Measurements from ENCODE around the gene GOLGA5.
A peak's percentile ranks its signal among the peaks of the same experiment; 100 is the strongest.
"Not testable (repeated sequence)": the region's sequence is repeated elsewhere in the genome, so short reads cannot be mapped to it uniquely, and the experiment has no call there.

Gene GOLGA5

GRCh38 chr14:92768795-92769194 lies 25.3 kb upstream of the GOLGA5 start:
- Histone ChIP-seq H2AFZ (ENCODE audit: low read depth, low read length) (no peak overlapping the region), H3K4me1 (ENCODE audit: insufficient read depth, low read length) (no peaks in the 10 kb centered on the region), H3K9me3 (ENCODE audit: insufficient read depth, low read length, severe bottlenecking) (no peaks in the 10 kb centered on the region), H3K36me3 (ENCODE audit: insufficient read depth, low read length) (no peaks in the 10 kb centered on the region), H3K4me2 (ENCODE audit: insufficient read depth, low read length) (no peak overlapping the region), H3K27ac (ENCODE audit: low read length) (no peak overlapping the region), H4K20me1 (ENCODE audit: insufficient read depth, low read length) (no peaks in the 10 kb centered on the region), H3K79me2 (ENCODE audit: insufficient read depth, low read length) (no peaks in the 10 kb centered on the region), H3K9ac (ENCODE audit: low read depth, low read length) (no peak overlapping the region), H3K4me3 (ENCODE audit: low read depth in 1 of 2, low read length in 2 of 2) (no peak overlapping the region), H3K27me3 (ENCODE audit: insufficient read depth, low read length, poor library complexity) (no peaks in the 10 kb centered on the region)
- DNase-seq (no peak), ATAC-seq (ENCODE audit: insufficient read depth, low read depth) (no peak)
- TF ChIP-seq CTCF (IDR thresholded peaks at IDR 0.05; ENCODE audit: borderline replicate concordance, extremely low read depth, low read length, poor library complexity, severe bottlenecking) (no peak), EZH2 (IDR thresholded peaks at IDR 0.05; ENCODE audit: borderline replicate concordance, low read depth, low read length, severe bottlenecking) (no peak)

- H3K27me3 ChIP-seq (ENCODE audit: insufficient read depth, low read length, poor library complexity): no peaks in the 10 kb centered on the region
- H4K20me1 ChIP-seq (ENCODE audit: insufficient read depth, low read length): no peaks in the 10 kb centered on the region
- H3K4me1 ChIP-seq (ENCODE audit: insufficient read depth, low read length): no peaks in the 10 kb centered on the region
- H3K9me3 ChIP-seq (ENCODE audit: insufficient read depth, low read length, severe bottlenecking): no peaks in the 10 kb centered on the region
- no peak overlapping the region for H3K4me3 ChIP-seq (ENCODE audit: low read depth in 1 of 2, low read length in 2 of 2)
- DNase-seq: no peak
- no peaks in the 10 kb centered on the region for H3K36me3 ChIP-seq (ENCODE audit: insufficient read depth, low read length)
- no peak overlapping the region for H3K9ac ChIP-seq (ENCODE audit: low read depth, low read length)
- ATAC-seq (ENCODE audit: insufficient read depth, low read depth): no peak
- H2AFZ ChIP-seq (ENCODE audit: low read depth, low read length): no peak overlapping the region
- no peak overlapping the region for H3K27ac ChIP-seq (ENCODE audit: low read length)
- TF ChIP-seq EZH2 (IDR thresholded peaks at IDR 0.05; ENCODE audit: borderline replicate concordance, low read depth, low read length, severe bottlenecking): no peak
- TF ChIP-seq CTCF (IDR thresholded peaks at IDR 0.05; ENCODE audit: borderline replicate concordance, extremely low read depth, low read length, poor library complexity, severe bottlenecking): no peak
- H3K79me2 ChIP-seq (ENCODE audit: insufficient read depth, low read length): no peaks in the 10 kb centered on the region
- no peak overlapping the region for H3K4me2 ChIP-seq (ENCODE audit: insufficient read depth, low read length)
Observed at GRCh38 chr14:92770484-92770883, 23.6 kb upstream of the GOLGA5 start.

- H2AFZ ChIP-seq (ENCODE audit: low read depth, low read length): no peak overlapping the region
- H3K4me3 ChIP-seq (ENCODE audit: low read depth in 1 of 2, low read length in 2 of 2): no peak overlapping the region
- no peaks in the 10 kb centered on the region for H3K4me1 ChIP-seq (ENCODE audit: insufficient read depth, low read length)
- no peaks in the 10 kb centered on the region for H3K36me3 ChIP-seq (ENCODE audit: insufficient read depth, low read length)
- ATAC-seq (ENCODE audit: insufficient read depth, low read depth) (no peak), DNase-seq (no peak)
- H3K9ac ChIP-seq (ENCODE audit: low read depth, low read length): no peak overlapping the region
- H3K9me3 ChIP-seq (ENCODE audit: insufficient read depth, low read length, severe bottlenecking): no peaks in the 10 kb centered on the region
- TF ChIP-seq CTCF (IDR thresholded peaks at IDR 0.05; ENCODE audit: borderline replicate concordance, extremely low read depth, low read length, poor library complexity, severe bottlenecking) (no peak), EZH2 (IDR thresholded peaks at IDR 0.05; ENCODE audit: borderline replicate concordance, low read depth, low read length, severe bottlenecking) (no peak)
- no peaks in the 10 kb centered on the region for H3K79me2 ChIP-seq (ENCODE audit: insufficient read depth, low read length)
- H3K27me3 ChIP-seq (ENCODE audit: insufficient read depth, low read length, poor library complexity): no peaks in the 10 kb centered on the region
- no peaks in the 10 kb centered on the region for H4K20me1 ChIP-seq (ENCODE audit: insufficient read depth, low read length)
- H3K4me2 ChIP-seq (ENCODE audit: insufficient read depth, low read length): no peak overlapping the region
- no peak overlapping the region for H3K27ac ChIP-seq (ENCODE audit: low read length)
Observed at GRCh38 chr14:92774572-92774971, 19.5 kb upstream of the GOLGA5 start.

GRCh38 chr14:92775292-92775691 lies 18.8 kb upstream of the GOLGA5 start:
- DNase-seq; H3K4me3 ChIP-seq (ENCODE audit: low read depth in 1 of 2, low read length in 2 of 2); H3K4me1 ChIP-seq (ENCODE audit: insufficient read depth, low read length); H2AFZ ChIP-seq (ENCODE audit: low read depth, low read length); H3K27ac ChIP-seq (ENCODE audit: low read length); ATAC-seq (ENCODE audit: insufficient read depth, low read depth); H3K4me2 ChIP-seq (ENCODE audit: insufficient read depth, low read length); H3K9me3 ChIP-seq (ENCODE audit: insufficient read depth, low read length, severe bottlenecking); H3K79me2 ChIP-seq (ENCODE audit: insufficient read depth, low read length); H3K9ac ChIP-seq (ENCODE audit: low read depth, low read length); H4K20me1 ChIP-seq (ENCODE audit: insufficient read depth, low read length); H3K27me3 ChIP-seq (ENCODE audit: insufficient read depth, low read length, poor library complexity); H3K36me3 ChIP-seq (ENCODE audit: insufficient read depth, low read length): not testable (repeated sequence)

GRCh38 chr14:92778868-92779565 lies 15.1 kb upstream of the GOLGA5 start:
- H3K27me3 ChIP-seq (ENCODE audit: insufficient read depth, low read length, poor library complexity); H3K9me3 ChIP-seq (ENCODE audit: insufficient read depth, low read length, severe bottlenecking); H4K20me1 ChIP-seq (ENCODE audit: insufficient read depth, low read length); H3K36me3 ChIP-seq (ENCODE audit: insufficient read depth, low read length); DNase-seq; H2AFZ ChIP-seq (ENCODE audit: low read depth, low read length); H3K4me1 ChIP-seq (ENCODE audit: insufficient read depth, low read length); H3K9ac ChIP-seq (ENCODE audit: low read depth, low read length); H3K27ac ChIP-seq (ENCODE audit: low read length); H3K4me2 ChIP-seq (ENCODE audit: insufficient read depth, low read length); H3K4me3 ChIP-seq (ENCODE audit: low read depth in 1 of 2, low read length in 2 of 2); H3K79me2 ChIP-seq (ENCODE audit: insufficient read depth, low read length): not testable (repeated sequence)
- ATAC-seq (ENCODE audit: insufficient read depth, low read depth): peak; percentile 50; the same call in 2 of the 3 replicates
